ENCODE measurements around the gene GLMP.

GRCh38 chr1:156253634-156254033 is 41.8 kb downstream of the GLMP start:
- TF ChIP-seq POLR2AphosphoS5 (IDR thresholded peaks at IDR 0.05; ENCODE audit: low read depth, low read length) (no peak), POLR2A (IDR thresholded peaks at IDR 0.05; ENCODE audit: low read depth, low read length) (no peak), TAF1 (IDR thresholded peaks at IDR 0.05; ENCODE audit: low read depth, low read length) (no peak), POU2F2 (IDR thresholded peaks at IDR 0.05; ENCODE audit: low read depth, low read length) (no peak), SPI1 (IDR thresholded peaks at IDR 0.05; ENCODE audit: low read depth, low read length) (no peak)
